ENCODE data around the gene RITA1.

RITA1 gene

GRCh38 chr12:113179023-113179422 lies 6.5 kb upstream of the RITA1 start:
- no peak for DNase-seq (ENCODE audit: low read depth, low spot score)

DNA sequence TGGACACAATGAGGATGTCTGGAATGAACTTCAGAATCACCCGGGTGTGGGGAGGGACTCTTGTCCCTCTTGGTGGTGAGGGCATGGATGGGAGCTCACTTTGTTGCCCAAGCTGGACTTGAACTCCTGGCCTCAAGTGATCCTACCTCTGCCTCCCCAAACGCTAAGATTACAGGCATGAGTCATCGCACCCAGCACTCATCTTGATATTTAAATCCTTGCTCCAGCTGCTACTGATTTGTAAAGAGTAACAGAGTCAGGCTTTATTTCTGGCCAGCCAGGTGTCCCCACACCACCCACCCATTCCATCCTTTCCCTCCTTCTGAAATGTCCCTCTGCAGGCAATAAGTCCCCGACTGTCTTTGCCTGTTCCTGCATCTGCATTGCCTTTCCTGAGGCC lies 5.2 kb upstream of the RITA1 start:
- no peak for DNase-seq (ENCODE audit: low read depth, low spot score)

DNA sequence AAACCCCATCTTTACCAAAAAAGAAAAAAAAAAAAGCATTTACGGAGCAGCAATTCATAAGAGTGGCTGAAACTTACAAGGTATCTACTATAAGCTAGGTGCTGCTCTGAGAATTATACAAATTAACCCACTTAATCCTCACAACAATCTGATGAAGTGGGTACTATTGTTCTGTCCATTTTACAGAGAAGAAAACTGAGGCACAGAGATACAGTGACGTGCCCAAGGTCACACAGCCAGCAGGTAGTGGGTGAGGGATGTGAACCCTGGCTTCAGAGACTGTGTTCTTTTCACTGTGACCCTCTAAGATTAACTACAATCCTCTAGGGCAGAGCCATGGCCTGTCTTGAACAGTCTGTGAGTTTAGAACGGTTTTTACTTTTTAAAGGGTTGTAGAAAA lies 3.5 kb upstream of the RITA1 start:
- no peak for DNase-seq (ENCODE audit: low read depth, low spot score)

- DNase-seq (ENCODE audit: low read depth, low spot score): no peak
Observed at GRCh38 chr12:113183030-113183589, 2.4 kb upstream of the RITA1 start.

GRCh38 chr12:113184098-113184899 lies 1.2 kb upstream of the RITA1 start:
- DNase-seq (ENCODE audit: low read depth, low spot score): no peak

GRCh38 chr12:113184900-113185179 lies 681 bp upstream of the RITA1 start:
- DNase-seq (ENCODE audit: low read depth, low spot score): peak; percentile 95

DNA sequence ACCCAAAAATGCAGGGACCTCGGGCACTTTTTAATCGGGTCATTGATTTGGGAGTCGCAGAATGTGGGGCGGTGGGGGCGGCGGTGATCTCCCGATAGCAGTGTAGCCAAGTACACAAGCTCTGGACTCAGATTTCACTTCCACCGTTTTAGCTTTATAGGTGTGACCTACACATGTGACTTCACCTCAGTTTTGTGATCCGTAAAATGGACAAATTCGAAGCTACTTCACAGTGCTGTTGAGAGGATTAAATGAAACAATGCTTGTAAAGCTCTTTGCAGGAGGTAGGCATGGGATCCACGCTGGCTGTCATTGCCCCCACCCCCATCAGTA lies 478 bp downstream of the RITA1 start:
- no peak for DNase-seq (ENCODE audit: low read depth, low spot score)

GRCh38 chr12:113186666-113187325 lies 1.3 kb downstream of the RITA1 start:
- DNase-seq (ENCODE audit: low read depth, low spot score): no peak

DNA sequence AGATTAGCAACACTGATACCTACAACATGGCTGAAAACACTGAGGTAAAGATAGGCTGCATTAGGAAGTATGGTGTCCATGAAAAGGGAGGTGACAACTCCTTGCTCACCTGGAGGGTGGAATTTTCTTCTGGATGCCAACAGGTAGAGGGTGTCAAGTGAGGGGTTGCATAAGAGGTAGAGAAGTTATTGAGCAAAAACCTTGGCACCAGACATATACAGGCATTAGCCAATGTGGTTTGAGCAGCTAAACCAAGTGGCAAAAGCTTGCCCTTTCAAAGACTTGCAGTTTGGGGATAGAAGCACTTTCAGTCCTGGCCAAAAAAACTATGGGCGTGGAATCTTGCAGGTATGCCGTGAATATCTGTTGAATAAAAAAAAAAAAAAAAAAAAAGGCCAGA lies 3.8 kb downstream of the RITA1 start:
- DNase-seq (ENCODE audit: low read depth, low spot score): no peak

GRCh38 chr12:113190761-113191160 lies 5.2 kb downstream of the RITA1 start:
- DNase-seq (ENCODE audit: low read depth, low spot score): peak; percentile 40

DNA sequence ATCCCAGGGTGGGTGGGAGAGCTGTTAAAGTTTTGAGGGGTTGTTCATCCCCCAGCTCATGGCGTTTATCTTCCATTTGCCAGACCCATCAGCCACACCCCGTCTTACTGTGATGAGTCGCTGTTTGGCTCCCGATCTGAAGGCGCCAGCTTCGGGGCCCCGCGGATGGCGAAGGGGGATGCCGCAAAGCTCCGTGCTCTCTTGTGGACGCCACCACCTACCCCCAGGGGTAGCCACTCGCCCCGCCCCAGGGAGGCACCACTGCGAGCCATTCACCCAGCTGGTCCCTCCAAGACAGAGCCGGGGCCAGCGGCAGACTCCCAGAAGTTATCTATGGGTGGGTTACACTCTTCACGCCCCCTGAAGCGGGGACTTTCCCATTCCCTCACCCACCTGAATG lies 5.7 kb downstream of the RITA1 start:
- no peak for DNase-seq (ENCODE audit: low read depth, low spot score)

- DNase-seq (ENCODE audit: low read depth, low spot score): peak; percentile 76
Observed at GRCh38 chr12:113194971-113195391, 9.5 kb downstream of the RITA1 start.

- DNase-seq (ENCODE audit: low read depth, low spot score): no peak
Observed at GRCh38 chr12:113195598-113195997, 10.1 kb downstream of the RITA1 start.

DNA sequence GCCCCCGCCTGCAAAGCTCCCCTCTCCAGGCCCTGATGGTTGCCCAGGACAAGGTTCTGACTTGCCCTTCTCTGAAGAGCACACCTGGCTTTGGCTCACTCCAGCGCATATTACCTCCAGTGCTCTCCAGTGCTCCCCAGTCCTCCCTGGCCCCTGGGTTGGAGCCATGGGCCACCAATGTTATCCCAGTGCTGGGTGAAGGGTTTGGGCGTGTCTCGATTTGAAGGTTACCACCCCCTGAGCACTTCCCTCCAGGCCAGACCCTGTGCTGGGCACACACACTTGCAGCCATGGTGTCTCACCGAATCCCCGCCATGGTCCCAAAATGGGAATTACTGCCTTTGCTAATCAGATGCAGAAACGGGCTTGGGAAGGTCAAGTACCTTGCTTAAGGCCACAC lies 11.1 kb downstream of the RITA1 start:
- no peak for DNase-seq (ENCODE audit: low read depth, low spot score)

DNA sequence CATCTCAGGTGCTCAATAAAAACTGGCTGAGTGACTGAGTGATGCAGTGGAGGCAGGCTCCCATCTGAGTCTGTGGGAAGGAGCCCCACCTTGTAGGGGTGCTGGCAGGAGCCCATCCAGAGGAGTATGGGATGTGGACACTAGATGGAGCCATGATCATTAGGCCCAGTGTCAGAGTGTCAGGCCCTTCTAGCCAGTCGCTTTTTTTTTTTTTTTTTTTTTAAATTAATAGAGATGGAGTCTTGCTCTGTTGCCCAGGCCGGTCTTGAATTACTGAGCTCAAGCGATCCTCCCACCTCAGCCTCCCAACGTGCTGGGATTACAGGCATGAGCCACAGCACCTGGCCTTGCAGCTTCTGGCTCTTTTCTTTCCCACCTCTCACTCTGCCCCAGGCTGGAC lies 11.5 kb downstream of the RITA1 start:
- peak; percentile 85 for DNase-seq (ENCODE audit: low read depth, low spot score)

DNA sequence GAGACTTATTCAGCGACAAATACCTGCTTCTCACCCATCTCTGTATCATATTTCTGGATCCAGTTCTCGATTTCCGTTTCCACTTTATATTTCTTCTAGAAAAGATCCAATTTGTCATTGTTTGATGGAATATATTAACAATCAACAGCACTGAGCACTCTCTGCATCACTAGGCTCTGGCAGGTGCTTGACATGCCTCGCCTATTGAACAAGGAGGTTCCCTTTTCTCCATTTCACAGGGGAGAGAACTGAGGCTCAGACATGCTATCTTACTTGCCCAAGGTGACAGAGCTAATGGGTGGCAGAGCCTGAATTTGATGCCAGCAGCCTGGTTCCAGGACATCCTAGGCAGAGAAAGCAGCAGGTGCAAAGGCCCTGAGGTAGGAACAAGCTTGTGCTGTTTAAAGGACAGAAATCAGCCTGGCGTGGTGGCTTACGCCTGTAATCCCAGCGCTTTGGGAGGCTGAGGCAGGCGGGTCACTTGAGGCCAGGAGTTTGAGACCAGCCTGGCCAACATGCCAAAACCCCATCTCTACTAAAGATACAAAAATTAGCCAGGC lies 12.1 kb downstream of the RITA1 start:
- no peak for DNase-seq (ENCODE audit: low read depth, low spot score)

DNA sequence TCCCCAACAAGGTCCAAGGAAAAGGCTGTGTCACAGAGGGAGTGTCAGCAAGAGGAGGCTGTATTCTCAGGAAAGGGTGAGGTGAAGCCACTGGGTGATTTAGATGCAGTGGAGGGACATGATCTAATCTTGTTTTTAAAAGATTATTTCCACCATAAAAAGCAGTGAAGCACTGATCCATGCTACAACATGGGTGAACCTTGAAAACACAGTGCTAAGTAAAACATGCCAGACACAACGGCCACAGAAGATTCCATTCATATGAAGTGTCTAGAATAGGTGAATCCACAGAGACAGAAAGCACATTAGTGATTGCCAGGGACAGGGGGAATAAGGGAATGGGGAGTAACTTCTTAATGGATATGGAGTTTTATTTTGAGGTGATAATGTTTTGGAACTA lies 12.8 kb downstream of the RITA1 start:
- DNase-seq (ENCODE audit: low read depth, low spot score): no peak

DNA sequence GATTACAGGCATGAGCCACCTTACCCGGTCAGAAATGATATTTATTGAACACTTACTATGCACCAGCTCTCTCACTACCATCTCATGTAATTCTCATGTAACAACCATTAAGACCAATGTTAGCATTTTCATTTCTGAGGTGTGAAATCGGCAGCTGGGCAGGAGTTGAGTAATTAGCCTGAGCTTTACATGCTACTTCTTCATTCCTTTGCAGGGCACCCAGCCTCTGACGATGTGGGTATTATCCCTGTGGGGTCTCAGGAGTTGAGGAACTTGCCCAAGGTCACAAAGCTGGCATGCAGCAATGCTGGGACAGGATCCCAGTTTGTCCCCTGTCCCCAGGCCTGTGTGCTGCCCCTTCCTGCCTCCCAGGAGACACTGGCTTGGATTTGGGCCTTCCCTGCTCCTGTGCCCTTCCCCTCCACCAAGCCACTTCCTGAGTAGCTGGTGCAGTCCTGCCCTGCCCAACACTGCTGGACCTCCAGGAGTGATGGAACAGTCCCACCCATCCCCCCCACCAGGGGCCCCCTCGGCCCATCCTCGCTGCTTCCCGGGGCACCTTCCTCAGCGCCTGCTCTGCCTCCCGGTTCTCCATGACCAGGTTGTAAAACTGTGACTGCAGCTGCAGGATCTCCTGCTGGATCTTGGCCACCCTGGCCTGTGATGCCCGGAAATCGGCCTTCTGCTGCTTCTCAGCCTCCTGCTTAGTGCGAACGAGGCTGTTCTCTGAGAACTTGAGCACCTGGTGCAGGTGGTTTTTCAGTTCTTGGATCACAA lies 14.7 kb downstream of the RITA1 start:
- DNase-seq (ENCODE audit: low read depth, low spot score): no peak

DNA sequence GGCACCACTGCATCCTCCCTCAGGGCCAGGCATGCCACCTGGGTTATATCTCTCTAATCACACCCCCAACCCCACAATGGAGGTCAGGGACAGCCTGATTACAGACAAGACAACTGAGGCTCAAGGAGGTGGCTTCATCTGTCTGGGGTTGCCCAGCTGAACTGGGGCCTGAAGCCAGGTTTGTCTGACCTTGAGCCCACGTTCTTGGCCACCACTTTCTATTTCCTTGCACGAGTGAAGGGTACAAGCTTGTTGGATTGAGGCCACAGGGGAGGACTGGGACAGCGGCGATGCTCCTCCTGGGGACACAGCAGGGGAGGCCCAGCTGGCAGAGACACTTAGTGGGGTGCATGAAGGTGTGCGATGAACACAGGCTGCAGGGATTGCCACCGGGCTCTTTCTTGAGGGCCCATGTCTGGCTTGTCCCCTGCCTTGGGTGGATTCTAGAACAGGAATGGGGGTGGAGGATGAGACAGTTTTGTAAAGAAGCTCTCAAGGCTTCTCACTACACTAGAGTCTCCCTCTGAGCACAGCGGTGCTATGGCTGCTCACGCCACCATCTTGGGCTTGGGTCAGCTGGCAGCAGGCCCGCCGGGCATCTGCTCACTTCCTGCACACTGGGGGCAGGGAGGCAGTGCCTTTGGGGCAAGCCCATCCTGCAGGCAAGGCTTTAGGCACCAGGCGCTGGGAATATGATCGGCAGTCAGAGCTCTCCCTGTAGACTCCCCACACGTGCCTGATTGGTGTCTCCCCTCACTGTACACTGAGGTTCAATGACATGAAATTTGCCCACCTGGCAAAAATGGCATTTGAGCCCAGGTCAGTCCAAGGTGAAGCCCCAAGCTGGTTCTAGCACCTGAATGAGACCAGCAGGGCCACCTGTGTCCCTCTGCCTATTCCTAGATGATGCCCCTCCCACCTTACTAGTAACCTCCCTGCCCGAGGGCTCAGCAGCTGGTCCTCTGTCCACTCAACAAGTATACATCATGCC lies 16.0 kb downstream of the RITA1 start:
- no peak for DNase-seq (ENCODE audit: low read depth, low spot score)

DNA sequence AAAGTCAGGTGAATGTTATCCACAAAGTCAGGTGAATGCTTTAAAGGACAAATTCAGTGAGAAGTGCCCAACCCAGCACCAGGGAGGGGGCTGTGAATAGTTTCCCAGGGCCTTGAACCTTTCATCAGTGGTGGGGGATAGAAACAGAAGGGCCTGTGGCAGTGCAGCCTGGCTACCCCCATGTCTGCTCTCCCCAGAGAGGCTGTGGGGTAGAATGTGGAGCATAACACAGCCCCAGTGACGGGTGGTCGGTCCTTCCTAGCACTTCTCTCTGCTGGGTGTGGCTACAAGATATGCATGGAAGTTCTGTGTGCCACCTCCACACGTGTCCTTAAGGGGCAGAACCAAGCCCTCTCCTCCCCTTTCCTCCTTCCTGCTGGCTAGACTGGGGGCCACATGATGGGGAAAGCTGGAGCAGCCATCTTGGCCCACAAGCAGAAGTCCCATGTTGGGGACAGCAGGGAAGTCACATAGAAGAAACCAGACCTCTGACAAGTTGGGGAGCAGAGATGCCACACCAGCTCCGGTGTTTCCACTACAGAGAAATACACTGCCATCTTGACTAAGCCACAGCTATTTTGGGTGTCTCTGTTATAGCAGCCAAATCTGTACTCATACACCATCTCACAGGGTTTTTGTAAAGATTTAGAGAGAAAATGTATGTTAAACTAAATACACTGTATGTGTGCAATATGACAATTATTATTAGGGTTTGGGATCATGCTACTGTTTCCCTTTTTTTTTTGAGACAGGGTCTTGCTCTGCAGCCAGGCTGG lies 17.0 kb downstream of the RITA1 start:
- no peak for DNase-seq (ENCODE audit: low read depth, low spot score)

Data from astrocyte of the hippocampus (primary cell).